A549 (cell line): ENCODE data around the gene GPRIN1. TPM values are rescaled to one million over a fixed set of nuclear protein-coding genes. Genes with fewer than 3 reads are reported as not detected.

ENCODE experiments used
- ATAC-seq, 2 experiments: fragments of 200-7000 bp in 1 of 2; fragments of >200 bp in 1 of 2; cut with Nextera tagmentation in 1 of 2; cut with Tn5 transposase in 1 of 2; 3 replicates each; pipeline versions ENCODE4 v1.8.0 to v1.9.1; 2018 to 2020; ENCODE audit warnings: mild to moderate bottlenecking in 1 of 2, moderate library complexity in 1 of 2
- CTCF ChIA-PET: fragments of 300-600 bp; sonication (Branson Sonifier 250); formaldehyde crosslinking; extraction: SDS; loops from one replicate; lab custom pipeline; 2021; ENCODE audit warnings: antibody characterized with exemption, inconsistent platforms; lab: Yijun Ruan, JAX
- POLR2A ChIA-PET: fragments of 350-600 bp; formaldehyde crosslinking; extraction: SDS; loops from one replicate; lab custom pipeline; 2021; ENCODE audit warnings: antibody characterized with exemption, inconsistent platforms; lab: Yijun Ruan, JAX
- DNase-seq, 2 experiments: peaks; one replicate each; pipeline versions ENCODE4 v3.0.0 to v3.0.0-alpha.2; 2011 to 2016; ENCODE audit warnings: low read depth in 1 of 2, low spot score in 1 of 2
- FAIRE-seq: peaks from 2 replicates; lab custom pipeline; 2011; peaks lifted over from hg19 to GRCh38; lab: Jason Lieb, UNC
- H3K27ac ChIP-seq, 2 experiments: fragments of >200 bp; sonication (Bioruptor Twin); formaldehyde crosslinking; 3 replicates each; pipeline ENCODE4 v1.5.1; 2016 to 2017
- H3K4me1 ChIP-seq: fragments of >200 bp; sonication (Bioruptor Twin); formaldehyde crosslinking; 3 replicates; pipeline ENCODE4 v1.6.1; 2016
- H3K4me2 ChIP-seq: fragments of >200 bp; sonication (Bioruptor Twin); formaldehyde crosslinking; 3 replicates; pipeline ENCODE4 v1.6.1; 2016
- H3K4me3 ChIP-seq: fragments of >200 bp; sonication (Bioruptor Twin); formaldehyde crosslinking; 3 replicates; pipeline ENCODE4 v1.5.1; 2016
- H3K9me3 ChIP-seq: fragments of >200 bp; sonication (Bioruptor Twin); formaldehyde crosslinking; 3 replicates; pipeline ENCODE4 v1.6.1; 2016
- ATOH8 ChIP-seq: fragments of 250-450 bp; sonication (Bioruptor Pico); IDR thresholded peaks from 2 replicates; pipeline ENCODE4 v1.5.0; 2020; ENCODE audit warnings: low read depth, mild to moderate bottlenecking, moderate library complexity
- CBX2 ChIP-seq: fragments of 200-600 bp; sonication (generic); IDR thresholded peaks from 2 replicates; pipeline ENCODE4 v1.6.1; 2016; ENCODE audit warnings: low read depth, mild to moderate bottlenecking, borderline replicate concordance
- EHMT2 ChIP-seq: fragments of 200-600 bp; sonication (generic); IDR thresholded peaks from 2 replicates; pipeline ENCODE4 v1.6.1; 2016; ENCODE audit warnings: antibody characterized with exemption, low read depth, mild to moderate bottlenecking, moderate library complexity
- HMGXB4 ChIP-seq: fragments of 250-450 bp; sonication (Bioruptor Pico); IDR thresholded peaks from 2 replicates; pipeline ENCODE4 v1.5.0; 2021; ENCODE audit warnings: mild to moderate bottlenecking, moderate library complexity, borderline replicate concordance
- HOXA7 ChIP-seq: fragments of 250-450 bp; sonication (Bioruptor Pico); IDR thresholded peaks from 2 replicates; pipeline ENCODE4 v1.5.0; 2020; ENCODE audit warnings: mild to moderate bottlenecking, moderate library complexity
- JUNB ChIP-seq: fragments of >200 bp; sonication (Bioruptor Twin); formaldehyde crosslinking; IDR thresholded peaks from 2 replicates; pipeline ENCODE4 v1.6.1; 2016
- MAFK ChIP-seq: fragments of 450-650 bp; IDR thresholded peaks from 2 replicates; pipeline ENCODE4 v1.6.1; 2014; ENCODE audit not compliant: partially characterized antibody
- MAX ChIP-seq: IDR thresholded peaks from 2 replicates; pipeline ENCODE4 v1.6.1; 2012
- MYC ChIP-seq: IDR thresholded peaks from 2 replicates; pipeline ENCODE4 v1.6.1; 2012; ENCODE audit warnings: mild to moderate bottlenecking, inconsistent platforms, low read length, improper control_type of control experiment, borderline replicate concordance
- NFE2L2 ChIP-seq: fragments of 150-350 bp; conservative IDR thresholded peaks from 2 replicates; pipeline ENCODE4 v1.6.1; 2014; ENCODE audit warnings: low read length
- NR3C1 ChIP-seq: fragments of >200 bp; sonication (Bioruptor Twin); formaldehyde crosslinking; IDR thresholded peaks from 3 replicates; pipeline ENCODE4 v1.6.1; 2017
- PBX3 ChIP-seq: IDR thresholded peaks from 2 replicates; pipeline ENCODE4 v1.6.1; 2012
- POLR2A ChIP-seq: IDR thresholded peaks from 2 replicates; pipeline ENCODE4 v1.6.1; 2012; ENCODE audit warnings: mild to moderate bottlenecking, low read length
- RAD21 ChIP-seq, 2 experiments: fragments of >200 bp in 1 of 2; sonication (Bioruptor Twin) in 1 of 2; formaldehyde crosslinking in 1 of 2; IDR thresholded peaks in 1 of 2; conservative IDR thresholded peaks in 1 of 2; 2 replicates in 1 of 2; 3 replicates in 1 of 2; pipeline ENCODE4 v1.6.1; 2012 to 2018; ENCODE audit warnings: inconsistent platforms in 1 of 2
- REST ChIP-seq: fragments of 200-600 bp; sonication (generic); IDR thresholded peaks from 2 replicates; pipeline ENCODE4 v1.6.1; 2016; ENCODE audit warnings: antibody characterized with exemption, mild to moderate bottlenecking, moderate library complexity
- RFX5 ChIP-seq: fragments of 450-650 bp; IDR thresholded peaks from 2 replicates; pipeline ENCODE4 v1.7.1; 2014; ENCODE audit warnings: antibody characterized with exemption, mild to moderate bottlenecking, moderate library complexity
- SMC3 ChIP-seq: fragments of >200 bp; sonication (Bioruptor Twin); formaldehyde crosslinking; IDR thresholded peaks from 3 replicates; pipeline ENCODE4 v1.6.1; 2018; ENCODE audit warnings: inconsistent platforms
- WGBS: methylation state at CpG from one replicate; pipeline ENCODE4 v1.1.6; 2017; ENCODE audit errors: missing lambda C conversion rate; 5-methylcytosine and 5-hydroxymethylcytosine counted together
- polyA plus RNA-seq, 4 experiments: library from polyadenylated mRNA; depleted of rRNA in 3 of 4; stranded (reverse); fragments of >200 nt; fragmentation: RNase III in 1 of 4; extraction: RNeasy Plus Mini Kit Qiagen cat#74134 plus additional on column Dnase treatment in 1 of 4; gene quantifications; 2 replicates in 3 of 4; 3 replicates in 1 of 4; pipeline ENCODE4 v1.2.3, GENCODE V29; 2011 to 2017
- TF ChIP-seq, protein P1 (sequence below): IDR thresholded peaks from 2 replicates; pipeline ENCODE4 v1.6.1; 2012; ENCODE audit warnings: low read depth, borderline replicate concordance

GPRIN1 gene
- polyA plus RNA-seq, 2 of the 4 experiments (the other 2 are of a cell fraction), result 3.1 to 6.7 TPM

DNA sequence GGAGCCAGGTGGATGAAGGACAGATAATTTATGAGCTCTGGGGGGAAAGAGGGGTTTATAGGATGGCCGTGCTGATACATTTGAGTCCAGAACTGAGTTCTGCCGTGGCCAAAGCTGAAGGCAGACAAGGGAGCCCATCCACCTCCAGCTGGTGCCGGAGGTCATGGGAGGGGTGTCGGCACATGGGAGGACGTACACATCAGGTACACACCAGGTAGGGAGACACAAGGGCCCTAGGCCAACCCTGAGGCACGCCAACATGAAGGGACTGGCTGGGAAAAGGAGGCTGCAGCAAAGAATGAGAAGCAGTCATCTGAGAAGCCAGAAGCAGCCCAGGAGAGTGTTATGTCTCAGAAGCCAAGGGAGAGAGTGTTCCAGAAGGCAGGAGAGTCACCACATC, 2.1 kb upstream of the GPRIN1 start:
- TF ChIP-seq ATOH8 (CRISPR knock-in tag) (no peak), MAFK (no peak), REST (no peak), PBX3 (no peak), RAD21 (conservative IDR thresholded peaks at IDR 0.05 in 1 of 2, IDR thresholded peaks at IDR 0.05 in 1 of 2) (no peak), CBX2 (no peak), HMGXB4 (no peak), NFE2L2 (no peak), JUNB (no peak), EHMT2 (no peak), MYC (no peak)
- TF ChIP-seq, all 56 proteins: peak for 0
- Histone ChIP-seq H3K27ac (no peak overlapping the region), H3K4me3 (no peak overlapping the region), H3K9me3 (no peaks in the 10 kb centered on the region), H3K4me2 (no peak overlapping the region), H3K4me1 (peaks cover 30% of the 10 kb centered on the region)
- no peak for ATAC-seq
- 58% methylated on average over 6 of the region's 6 CpGs for WGBS
- POLR2A ChIA-PET, result interaction anchor here (0.7 kb wide), 1 partner anchor 68 kb away, joined by 4 read pairs; no protein-coding TSS in a partner anchor
- no peak for DNase-seq
- no peak for FAIRE-seq
- CTCF ChIA-PET, result interaction anchor here (0.6 to 1.0 kb wide), 2 partner anchors 19 to 20 kb away, joined by 3 to 5 read pairs; partner anchors contain the start of genes EIF4E1B and SNCB

DNA sequence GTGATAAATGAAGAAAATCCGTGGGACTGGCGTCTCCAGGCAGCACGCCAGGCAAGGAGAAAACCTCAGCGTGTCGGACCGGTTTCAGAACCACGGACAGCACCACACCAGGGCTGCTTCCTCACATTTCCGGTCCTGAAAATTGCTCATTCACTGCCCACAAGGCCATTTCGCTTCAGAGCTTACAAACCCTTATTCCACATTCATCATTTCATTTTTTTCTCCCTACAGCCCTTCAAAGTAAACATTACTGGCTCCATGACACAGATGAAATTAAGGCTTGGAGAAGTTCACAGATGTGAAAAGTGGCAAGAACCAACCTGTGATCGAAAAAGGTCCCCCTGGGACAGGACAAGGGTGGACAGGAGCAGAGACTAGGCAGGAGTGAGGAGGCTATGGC, 1.5 kb upstream of the GPRIN1 start:
- Histone ChIP-seq H3K4me2 (no peak overlapping the region), H3K4me3 (no peak overlapping the region), H3K9me3 (no peaks in the 10 kb centered on the region), H3K27ac (no peak overlapping the region)
- no peak for FAIRE-seq
- TF ChIP-seq MYC (no peak), NFE2L2 (no peak), SMC3 (no peak), EHMT2 (peak; percentile 68; the same call in 1 of the 2 replicates), RFX5 (no peak), HOXA7 (CRISPR knock-in tag) (no peak), POLR2A (no peak), REST (peak; percentile 90), NR3C1 (no peak), MAX (no peak)
- TF ChIP-seq, protein P1, sequence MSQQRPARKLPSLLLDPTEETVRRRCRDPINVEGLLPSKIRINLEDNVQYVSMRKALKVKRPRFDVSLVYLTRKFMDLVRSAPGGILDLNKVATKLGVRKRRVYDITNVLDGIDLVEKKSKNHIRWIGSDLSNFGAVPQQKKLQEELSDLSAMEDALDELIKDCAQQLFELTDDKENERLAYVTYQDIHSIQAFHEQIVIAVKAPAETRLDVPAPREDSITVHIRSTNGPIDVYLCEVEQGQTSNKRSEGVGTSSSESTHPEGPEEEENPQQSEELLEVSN, result no peak
- TF ChIP-seq, all 56 proteins: peak for 2
- ATAC-seq, result no peak
- 40% methylated on average over 10 of the region's 10 CpGs for WGBS
- DNase-seq, result peak in 1 of 2 experiments; percentile 60
- ChIA-PET CTCF (interaction anchor here (1.0 kb wide), 1 partner anchor 20 kb away, joined by 5 read pairs; no protein-coding TSS in a partner anchor), POLR2A (interaction anchor here (0.7 kb wide), 1 partner anchor 68 kb away, joined by 4 read pairs; no protein-coding TSS in a partner anchor)
- H3K4me1 ChIP-seq, result peaks cover 30% of the 10 kb centered on the region
